Breast epithelium (tissue), 4 donors: ENCODE data around the gene ADCY5. TPM values are rescaled to one million over a fixed set of nuclear protein-coding genes. Genes with fewer than 3 reads are reported as not detected.

Experiments
- DNase-seq, 2 donors: peaks; one replicate each; pipeline ENCODE4 v3.0.0-alpha.2; 2019; ENCODE audit warnings: low spot score in 2 of 2
- H3K27ac ChIP-seq, 2 donors: fragments of 200-600 bp; sonication (generic) in 1 of 2; one replicate each; pipeline ENCODE4 v1.5.1; 2016 to 2019; ENCODE audit warnings: mild to moderate bottlenecking in 1 of 2
- H3K27me3 ChIP-seq, 2 donors: fragments of 200-600 bp; sonication (generic) in 1 of 2; one replicate each; pipeline versions ENCODE4 v1.5.1 to v1.6.0; 2017 to 2019; ENCODE audit warnings: control low read depth in 1 of 2, mild to moderate bottlenecking in 1 of 2
- H3K36me3 ChIP-seq: fragments of 200-600 bp; one replicate; pipeline ENCODE4 v1.5.1; 2019
- H3K4me1 ChIP-seq, 2 donors: fragments of 200-600 bp; sonication (generic); one replicate each; pipeline ENCODE4 v1.5.1; 2016 to 2019; ENCODE audit warnings: control low read depth in 1 of 2
- H3K4me3 ChIP-seq, 3 donors: fragments of 200-600 bp; sonication (generic); 1 replicate in 2 of 3; 2 replicates in 1 of 3; pipeline ENCODE4 v1.5.1; 2016 to 2019; ENCODE audit warnings: mild to moderate bottlenecking in 3 of 3, moderate library complexity in 2 of 3
- H3K9me3 ChIP-seq, 2 donors: fragments of 200-600 bp; sonication (generic) in 1 of 2; one replicate each; pipeline ENCODE4 v1.5.1; 2016 to 2019; ENCODE audit warnings: control low read depth in 1 of 2
- POLR2A ChIP-seq: fragments of 450-650 bp; IDR thresholded peaks from one replicate; pipeline ENCODE4 v1.6.1; 2016; ENCODE audit warnings: antibody characterized with exemption, mild to moderate bottlenecking, moderate library complexity
- POLR2AphosphoS5 ChIP-seq, 3 donors: sonication (generic); formaldehyde crosslinking; IDR thresholded peaks; one replicate each; pipeline ENCODE4 v1.6.1; 2017; ENCODE audit warnings: antibody characterized with exemption in 3 of 3
- intact Hi-C: fragments of 100-400 bp; cut with DNase I; formaldehyde crosslinking; loops from one replicate; pipeline ENCODE4 v1.15.1; 2023; ENCODE audit warnings: low total_unique reads
- total RNA-seq, 3 donors: library from RNA; depleted of rRNA; stranded (reverse); fragments of >200 nt; gene quantifications; one replicate each; pipeline ENCODE4 v1.1.0, GENCODE V29; 2016
- TF ChIP-seq, protein P1 (sequence below), 3 donors: fragments of 450-650 bp; IDR thresholded peaks; one replicate each; pipeline ENCODE4 v1.5.1; 2016 to 2017; ENCODE audit warnings: antibody characterized with exemption in 3 of 3, mild to moderate bottlenecking in 3 of 3, moderate library complexity in 3 of 3

ADCY5 gene
- total RNA-seq, 3 donors from 2014 or later = 10.1 to 32.5 (median 11.5) TPM

DNA sequence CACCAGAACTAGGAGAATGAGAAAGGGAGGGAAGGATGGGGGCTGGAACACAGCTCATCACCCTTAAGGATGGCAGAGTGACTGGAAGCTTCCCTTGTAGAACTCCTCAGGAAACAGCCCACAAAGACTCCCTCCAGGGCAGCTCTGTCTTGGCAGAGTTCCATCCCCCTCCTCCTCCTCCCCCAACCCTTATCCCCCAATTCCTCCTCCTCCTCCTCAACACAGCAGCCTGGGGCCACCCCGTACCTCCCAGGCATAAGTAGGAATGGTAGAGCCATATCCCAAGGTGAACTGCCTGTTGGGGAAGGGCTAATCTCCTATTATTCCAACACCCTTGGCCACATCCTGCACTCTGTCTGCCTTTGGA lies 38.8 kb downstream of the ADCY5 start:
- peak overlapping the region in 1 of 2 donors; percentile 7 for H3K27ac ChIP-seq
- TF ChIP-seq, protein P1, sequence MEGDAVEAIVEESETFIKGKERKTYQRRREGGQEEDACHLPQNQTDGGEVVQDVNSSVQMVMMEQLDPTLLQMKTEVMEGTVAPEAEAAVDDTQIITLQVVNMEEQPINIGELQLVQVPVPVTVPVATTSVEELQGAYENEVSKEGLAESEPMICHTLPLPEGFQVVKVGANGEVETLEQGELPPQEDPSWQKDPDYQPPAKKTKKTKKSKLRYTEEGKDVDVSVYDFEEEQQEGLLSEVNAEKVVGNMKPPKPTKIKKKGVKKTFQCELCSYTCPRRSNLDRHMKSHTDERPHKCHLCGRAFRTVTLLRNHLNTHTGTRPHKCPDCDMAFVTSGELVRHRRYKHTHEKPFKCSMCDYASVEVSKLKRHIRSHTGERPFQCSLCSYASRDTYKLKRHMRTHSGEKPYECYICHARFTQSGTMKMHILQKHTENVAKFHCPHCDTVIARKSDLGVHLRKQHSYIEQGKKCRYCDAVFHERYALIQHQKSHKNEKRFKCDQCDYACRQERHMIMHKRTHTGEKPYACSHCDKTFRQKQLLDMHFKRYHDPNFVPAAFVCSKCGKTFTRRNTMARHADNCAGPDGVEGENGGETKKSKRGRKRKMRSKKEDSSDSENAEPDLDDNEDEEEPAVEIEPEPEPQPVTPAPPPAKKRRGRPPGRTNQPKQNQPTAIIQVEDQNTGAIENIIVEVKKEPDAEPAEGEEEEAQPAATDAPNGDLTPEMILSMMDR (IDR thresholded peaks at IDR 0.05) = no peak
- no peak for TF ChIP-seq POLR2AphosphoS5 (IDR thresholded peaks at IDR 0.05)
- TF ChIP-seq POLR2A = no peak
- no peak overlapping the region for H3K4me3 ChIP-seq
- no peaks in the 10 kb centered on the region for H3K36me3 ChIP-seq
- DNase-seq = no peak
- H3K27me3 ChIP-seq = no peaks in the 10 kb centered on the region
- H3K9me3 ChIP-seq = no peaks in the 10 kb centered on the region
- no peaks in the 10 kb centered on the region for H3K4me1 ChIP-seq
- intact Hi-C loops = loop anchor here (5.0 kb wide), 1 partner anchor 787 kb away; no protein-coding TSS in a partner anchor

DNA sequence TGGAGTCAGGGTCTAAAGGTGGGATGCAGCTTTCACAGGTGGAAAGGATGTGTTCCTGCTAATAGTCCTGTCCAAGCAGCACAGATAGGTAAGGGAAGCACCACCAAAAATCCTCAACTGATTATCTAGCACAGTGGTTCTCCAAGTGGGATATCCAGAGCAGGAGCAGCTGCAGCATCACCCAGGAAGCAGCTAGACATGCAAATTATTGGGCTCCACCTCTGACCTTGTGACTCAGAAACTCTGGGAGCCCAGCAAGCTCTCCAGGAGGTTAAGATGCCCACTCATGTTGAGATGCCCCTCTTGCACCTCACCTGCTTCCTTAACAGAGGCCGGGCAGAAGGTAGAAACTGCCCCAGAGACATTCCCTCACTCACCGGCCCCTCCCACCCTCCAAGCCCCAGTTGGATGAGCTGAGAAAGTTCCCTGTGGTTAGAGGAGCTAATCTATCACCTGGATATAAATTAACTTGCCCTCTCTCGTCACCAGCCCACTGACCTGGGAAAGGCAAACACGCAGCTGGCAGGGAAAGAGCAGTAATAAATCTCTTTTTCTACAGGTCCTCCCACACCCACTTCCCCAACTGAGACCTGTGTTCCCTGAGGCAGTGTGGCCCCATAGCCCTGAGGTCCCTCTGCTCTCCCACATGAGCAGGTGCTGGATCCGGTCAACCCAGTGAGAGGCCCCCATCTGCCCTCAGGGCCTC lies 39.3 kb downstream of the ADCY5 start:
- H3K4me3 ChIP-seq = no peak overlapping the region
- H3K36me3 ChIP-seq = no peaks in the 10 kb centered on the region
- no peaks in the 10 kb centered on the region for H3K9me3 ChIP-seq
- TF ChIP-seq POLR2AphosphoS5 (IDR thresholded peaks at IDR 0.05) (no peak), POLR2A (no peak)
- TF ChIP-seq, protein P1 (IDR thresholded peaks at IDR 0.05) = no peak
- no peak for DNase-seq
- peak overlapping the region in 1 of 2 donors; percentile 7 for H3K27ac ChIP-seq
- no peaks in the 10 kb centered on the region for H3K4me1 ChIP-seq
- no peaks in the 10 kb centered on the region for H3K27me3 ChIP-seq
- intact Hi-C loops = loop anchor here (5.0 kb wide), 1 partner anchor 788 kb away; no protein-coding TSS in a partner anchor

DNA sequence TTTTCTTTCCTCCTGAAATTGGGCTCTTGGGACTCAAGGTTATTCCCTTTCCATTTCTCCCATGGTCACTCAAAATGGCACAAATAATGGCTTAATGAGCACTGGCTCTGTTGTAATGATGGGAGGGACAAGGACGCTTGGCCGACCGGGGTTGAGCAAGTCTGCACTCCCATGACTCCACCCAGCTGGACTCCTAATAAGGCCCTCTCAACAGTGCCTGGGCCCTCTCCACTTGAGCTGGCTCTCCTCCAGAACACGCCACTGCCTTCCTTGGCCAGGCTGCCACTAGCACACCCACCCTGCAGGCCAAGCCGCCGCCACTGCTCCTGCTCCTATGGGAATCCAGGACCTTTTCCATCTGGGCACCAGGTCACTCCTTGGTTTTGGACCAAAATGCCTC lies 42.3 kb downstream of the ADCY5 start:
- no peak overlapping the region for H3K4me3 ChIP-seq
- TF ChIP-seq POLR2A (no peak), POLR2AphosphoS5 (IDR thresholded peaks at IDR 0.05) (no peak)
- TF ChIP-seq, protein P1 (IDR thresholded peaks at IDR 0.05) = no peak
- intact Hi-C loops = no loop called here
- no peaks in the 10 kb centered on the region for H3K27me3 ChIP-seq
- H3K9me3 ChIP-seq = no peaks in the 10 kb centered on the region
- H3K27ac ChIP-seq = peak overlapping the region in 1 of 2 donors; percentile 17
- DNase-seq = no peak
- H3K36me3 ChIP-seq = no peaks in the 10 kb centered on the region
- H3K4me1 ChIP-seq = no peaks in the 10 kb centered on the region

DNA sequence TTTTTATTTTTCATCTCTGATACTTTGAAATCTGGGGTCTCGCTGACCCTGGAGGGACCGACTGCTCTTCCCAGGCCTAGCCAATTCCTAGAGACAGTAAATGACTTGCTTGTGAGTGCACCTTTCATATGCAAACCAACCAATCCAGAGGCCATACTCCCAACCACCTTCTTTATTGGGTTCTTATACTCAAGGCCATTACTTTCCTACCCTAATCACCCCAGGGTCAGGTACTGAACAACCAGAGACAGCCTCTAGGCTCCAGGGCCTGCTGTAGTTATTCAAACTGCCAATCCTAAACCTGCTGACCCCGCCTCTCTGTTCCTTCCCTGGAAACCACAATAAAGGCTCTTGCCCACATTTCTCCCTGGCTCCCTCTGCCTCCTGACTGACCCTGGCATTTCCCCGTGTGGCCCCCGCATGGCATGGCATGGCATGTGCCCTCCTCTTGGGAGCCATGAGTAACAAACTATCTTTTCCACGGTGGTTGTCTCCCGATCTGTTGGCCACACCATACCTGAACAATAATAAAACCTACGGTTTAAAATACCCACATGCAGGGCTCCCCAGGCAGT lies 42.9 kb downstream of the ADCY5 start:
- Histone ChIP-seq H3K36me3 (no peaks in the 10 kb centered on the region), H3K4me3 (no peak overlapping the region), H3K27me3 (no peaks in the 10 kb centered on the region), H3K27ac (peak overlapping the region in 1 of 2 donors; percentile 17), H3K9me3 (no peaks in the 10 kb centered on the region), H3K4me1 (no peaks in the 10 kb centered on the region)
- intact Hi-C loops = no loop called here
- TF ChIP-seq, protein P1 (IDR thresholded peaks at IDR 0.05) = no peak
- no peak for TF ChIP-seq POLR2A
- no peak for TF ChIP-seq POLR2AphosphoS5 (IDR thresholded peaks at IDR 0.05)
- DNase-seq = no peak

DNA sequence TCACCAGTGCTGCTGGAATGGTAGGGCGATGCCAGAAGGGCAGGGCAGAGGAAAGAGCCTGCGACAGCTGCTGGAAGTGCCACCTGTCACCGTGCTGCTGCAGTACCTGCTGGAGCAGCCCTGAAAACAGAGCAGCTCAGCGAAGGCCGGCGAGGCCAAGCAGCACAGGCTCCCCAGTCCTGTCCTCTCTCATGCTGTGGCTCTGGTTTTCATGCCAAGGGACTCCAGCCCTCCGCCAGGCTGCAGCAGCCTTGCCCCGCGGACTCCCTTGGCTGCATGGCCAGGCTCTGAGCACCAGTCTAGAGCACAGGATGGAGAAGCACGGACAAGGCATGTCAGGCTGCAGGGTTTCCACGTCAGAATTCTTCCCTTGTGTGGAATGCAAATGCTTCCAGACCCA lies 43.9 kb downstream of the ADCY5 start:
- Histone ChIP-seq H3K9me3 (no peaks in the 10 kb centered on the region), H3K27ac (no peak overlapping the region), H3K4me1 (no peaks in the 10 kb centered on the region), H3K27me3 (no peaks in the 10 kb centered on the region), H3K36me3 (no peaks in the 10 kb centered on the region), H3K4me3 (no peak overlapping the region)
- DNase-seq = no peak
- intact Hi-C loops = no loop called here
- TF ChIP-seq POLR2AphosphoS5 (IDR thresholded peaks at IDR 0.05) (no peak), POLR2A (no peak)
- TF ChIP-seq, protein P1 (IDR thresholded peaks at IDR 0.05) = no peak
